Ammon's horn (tissue), 1 donor: ENCODE data around the gene POU5F2.

Source experiments
- DNase-seq: peaks from one replicate; pipeline ENCODE4 v3.0.0-alpha.2; 2016; ENCODE audit warnings: low spot score

The POU5F2 gene

GRCh38 chr5:93741136-93741811 lies at the start of gene POU5F2:
Gene POU5F2, minus strand, starts transcription at chr5:93741600. Its CDS starts 37 bp downstream, at chr5:93741563.
- no peak for DNase-seq

GRCh38 chr5:93790401-93790800 lies 49.0 kb upstream of the POU5F2 start:
- no peak for DNase-seq

- no peak for DNase-seq
Measured at GRCh38 chr5:93789173-93790067, 48.0 kb upstream of the POU5F2 start.

GRCh38 chr5:93787598-93787997 lies 46.2 kb upstream of the POU5F2 start:
- no peak for DNase-seq

GRCh38 chr5:93785475-93785874 lies 44.1 kb upstream of the POU5F2 start:
- no peak for DNase-seq

- no peak for DNase-seq
Measured at GRCh38 chr5:93782978-93783377, 41.6 kb upstream of the POU5F2 start.

- peak; percentile 3 for DNase-seq
Measured at GRCh38 chr5:93777620-93778019, 36.2 kb upstream of the POU5F2 start.

- no peak for DNase-seq
Measured at GRCh38 chr5:93756372-93756771, 15.0 kb upstream of the POU5F2 start.

- no peak for DNase-seq
Measured at GRCh38 chr5:93755716-93756115, 14.3 kb upstream of the POU5F2 start.

- DNase-seq, result no peak
Measured at GRCh38 chr5:93748875-93749397, 7.5 kb upstream of the POU5F2 start.

GRCh38 chr5:93746406-93747056 lies 5.1 kb upstream of the POU5F2 start:
- DNase-seq, result no peak

- DNase-seq, result no peak
Measured at GRCh38 chr5:93736284-93736683, 5.1 kb downstream of the POU5F2 start.

- no peak for DNase-seq
Measured at GRCh38 chr5:93735378-93735777, 6.0 kb downstream of the POU5F2 start.

- DNase-seq, result no peak
Measured at GRCh38 chr5:93731987-93732386, 9.4 kb downstream of the POU5F2 start.

GRCh38 chr5:93726595-93726994 lies 14.8 kb downstream of the POU5F2 start:
- no peak for DNase-seq

- DNase-seq, result no peak
Measured at GRCh38 chr5:93724791-93725190, 16.6 kb downstream of the POU5F2 start.

GRCh38 chr5:93723681-93724080 lies 17.7 kb downstream of the POU5F2 start:
- no peak for DNase-seq

GRCh38 chr5:93723005-93723404 lies 18.4 kb downstream of the POU5F2 start:
- DNase-seq, result no peak

GRCh38 chr5:93722588-93722987 lies 18.8 kb downstream of the POU5F2 start:
- DNase-seq, result no peak

GRCh38 chr5:93721511-93721910 lies 19.9 kb downstream of the POU5F2 start:
- no peak for DNase-seq

GRCh38 chr5:93721071-93721470 lies 20.3 kb downstream of the POU5F2 start:
- no peak for DNase-seq

- peak; percentile 31 for DNase-seq
Measured at GRCh38 chr5:93717162-93717561, 24.2 kb downstream of the POU5F2 start.

- no peak for DNase-seq
Measured at GRCh38 chr5:93716453-93716852, 24.9 kb downstream of the POU5F2 start.
